ENCODE measurements around the gene SEC22A.

Gene SEC22A

GRCh38 chr3:123305192-123305591 lies 103.4 kb downstream of the SEC22A start:
- DNase-seq (ENCODE audit: low read depth) = no peak

GRCh38 chr3:123307064-123307463 lies 105.3 kb downstream of the SEC22A start:
- DNase-seq (ENCODE audit: low read depth) = no peak

GRCh38 chr3:123310186-123310585 lies 108.4 kb downstream of the SEC22A start:
- no peak for DNase-seq (ENCODE audit: low read depth)

GRCh38 chr3:123310741-123311140 lies 109.0 kb downstream of the SEC22A start:
- no peak for DNase-seq (ENCODE audit: low read depth)

GRCh38 chr3:123311201-123311600 lies 109.5 kb downstream of the SEC22A start:
- no peak for DNase-seq (ENCODE audit: low read depth)

- DNase-seq (ENCODE audit: low read depth) = no peak
These were observed 110.9 kb downstream of the SEC22A start for GRCh38 chr3:123312331-123313265.

GRCh38 chr3:123313889-123314288 lies 112.1 kb downstream of the SEC22A start:
- no peak for DNase-seq (ENCODE audit: low read depth)

GRCh38 chr3:123314359-123315270 lies 112.9 kb downstream of the SEC22A start:
- DNase-seq (ENCODE audit: low read depth) = no peak

- DNase-seq (ENCODE audit: low read depth) = no peak
These were observed 113.5 kb downstream of the SEC22A start for GRCh38 chr3:123315271-123315595.

GRCh38 chr3:123317716-123318115 lies 116.0 kb downstream of the SEC22A start:
- DNase-seq (ENCODE audit: low read depth) = no peak

- no peak for DNase-seq (ENCODE audit: low read depth)
These were observed 116.6 kb downstream of the SEC22A start for GRCh38 chr3:123318374-123318773.

GRCh38 chr3:123319760-123320159 lies 118.0 kb downstream of the SEC22A start:
- DNase-seq (ENCODE audit: low read depth) = no peak

GRCh38 chr3:123320221-123320620 lies 118.5 kb downstream of the SEC22A start:
- no peak for DNase-seq (ENCODE audit: low read depth)

- no peak for DNase-seq (ENCODE audit: low read depth)
These were observed 120.1 kb downstream of the SEC22A start for GRCh38 chr3:123321806-123322205.

- no peak for DNase-seq (ENCODE audit: low read depth)
These were observed 121.1 kb downstream of the SEC22A start for GRCh38 chr3:123322866-123323265.

Measured in activated gamma-delta T cell treated with anti-CD3 and anti-CD28 coated beads, Interleukin-2, amount 50 U/mL, for 16 hours (primary cell).